SK-N-SH (cell line): Measurements from ENCODE around the gene SCN4A.
"Not testable (repeated sequence)": the region's sequence is repeated elsewhere in the genome, so short reads cannot be mapped to it uniquely, and the experiment has no call there.

Experiments
- CTCF ChIP-seq: fragments of 200-600 bp; sonication (generic); IDR thresholded peaks from 2 replicates; pipeline ENCODE4 v1.6.1; 2017; ENCODE audit warnings: antibody characterized with exemption, mild to moderate bottlenecking, moderate library complexity
- FOSL2 ChIP-seq: IDR thresholded peaks from 2 replicates; pipeline ENCODE4 v1.4.0; 2012; ENCODE audit warnings: low read depth, mild to moderate bottlenecking, moderate library complexity, borderline replicate concordance
- POLR2AphosphoS5 ChIP-seq: IDR thresholded peaks from 2 replicates; pipeline ENCODE4 v1.6.1; 2012; ENCODE audit warnings: low read depth, low read length
- SIN3A ChIP-seq: IDR thresholded peaks from 2 replicates; pipeline ENCODE4 v1.6.1; 2012; ENCODE audit warnings: low read depth, mild to moderate bottlenecking, low read length, moderate library complexity, borderline replicate concordance
- YY1 ChIP-seq: IDR thresholded peaks from 2 replicates; pipeline ENCODE4 v1.4.0; 2012; ENCODE audit warnings: low read depth, mild to moderate bottlenecking

GRCh38 chr17:63982641-63983040 lies 9.9 kb upstream of the SCN4A start:
- TF ChIP-seq CTCF, SIN3A, YY1, FOSL2, POLR2AphosphoS5: not testable (repeated sequence)
